Urinary bladder (tissue), 4 donors: Measurements from ENCODE around the gene NEK9. TPM values are rescaled to one million over a fixed set of nuclear protein-coding genes. Genes with fewer than 3 reads are reported as not detected.
"Not testable (repeated sequence)": the region's sequence is repeated elsewhere in the genome, so short reads cannot be mapped to it uniquely, and the experiment has no call there.

Source experiments
- DNase-seq: peaks from one replicate; pipeline ENCODE4 v3.0.0-alpha.2; 2015; ENCODE audit errors: extremely low spot score
- H3K27ac ChIP-seq: one replicate; pipeline ENCODE4 v1.5.1; 2013; ENCODE audit warnings: low read depth, mild to moderate bottlenecking, moderate library complexity
- H3K36me3 ChIP-seq: one replicate; pipeline ENCODE4 v1.6.1; 2013; ENCODE audit warnings: mild to moderate bottlenecking, moderate library complexity; ENCODE audit not compliant: insufficient read depth
- H3K4me1 ChIP-seq: one replicate; pipeline ENCODE4 v1.6.1; 2013; ENCODE audit warnings: mild to moderate bottlenecking, moderate library complexity; ENCODE audit not compliant: insufficient read depth
- H3K4me3 ChIP-seq: one replicate; pipeline ENCODE4 v1.5.1; 2013; ENCODE audit warnings: low read depth, low read length
- WGBS: extraction: QIAGEN DNeasy Blood & Tissue Kit; methylation state at CpG from one replicate; pipeline ENCODE4 v1.1.7; 2013; 5-methylcytosine and 5-hydroxymethylcytosine counted together
- polyA plus RNA-seq: library from polyadenylated mRNA; stranded (reverse); fragments of 200-250 nt; gene quantifications from one replicate; pipeline ENCODE4 v1.2.3, GENCODE V29; 2013
- total RNA-seq: library from RNA; depleted of rRNA; stranded (reverse); fragments of >200 nt; gene quantifications from one replicate; pipeline ENCODE4 v1.2.3, GENCODE V29; 2014
- donor health status: healthy with polysubstance abuse.
- donor health status: healthy.

NEK9 gene
- total and polyA plus RNA-seq, 2 donors: 70.3 to 74.7 TPM

DNA sequence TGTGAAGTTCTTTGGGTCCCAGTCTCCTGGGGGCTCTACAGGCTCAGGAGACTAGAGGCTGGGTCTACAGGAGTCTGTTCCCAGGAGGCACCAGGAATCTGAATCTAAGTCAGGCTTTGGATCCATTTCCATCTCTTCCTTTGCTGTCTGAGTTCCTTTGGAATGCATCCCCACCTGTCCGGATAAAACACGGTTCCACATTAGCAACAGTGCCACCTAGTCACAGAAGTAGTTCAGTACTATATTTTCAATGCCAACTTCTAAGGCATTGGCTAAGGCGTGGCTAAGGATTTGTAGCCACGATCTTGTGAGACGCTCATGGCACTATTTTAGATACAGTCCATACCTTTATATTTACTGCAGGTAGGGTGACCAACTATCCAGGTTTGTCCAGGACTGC lies 42.3 kb downstream of the NEK9 start:
- 64% methylated on average over 5 of the region's 5 CpGs for WGBS
- Histone ChIP-seq H3K4me3 (no peak overlapping the region), H3K36me3 (peaks cover 2% of the 10 kb centered on the region), H3K4me1 (no peaks in the 10 kb centered on the region), H3K27ac (no peak overlapping the region)
- DNase-seq: no peak

DNA sequence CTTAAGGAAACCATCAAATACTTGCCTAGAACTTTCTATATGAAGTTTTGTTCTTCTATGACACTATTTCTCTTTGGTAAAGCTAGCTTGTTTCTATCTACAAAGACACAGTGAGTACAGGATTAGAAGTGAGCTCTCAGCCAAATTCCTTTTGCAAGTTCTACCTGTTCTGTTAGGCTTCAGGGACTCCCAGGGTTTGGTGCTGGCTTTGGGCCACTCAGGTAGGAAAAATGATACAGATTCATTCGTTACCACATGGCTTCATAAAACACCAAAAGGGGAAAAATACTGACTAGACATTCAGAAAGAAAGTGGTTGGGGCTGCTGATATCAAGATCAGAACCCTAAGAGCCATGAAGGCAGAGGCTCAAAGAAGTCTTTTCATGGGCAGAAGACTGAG lies 43.6 kb downstream of the NEK9 start:
- 95% methylated on average over 1 of the region's 1 CpG for WGBS
- Histone ChIP-seq H3K4me3 (no peak overlapping the region), H3K27ac (no peak overlapping the region), H3K4me1 (no peaks in the 10 kb centered on the region), H3K36me3 (peaks cover 2% of the 10 kb centered on the region)
- DNase-seq: no peak

GRCh38 chr14:75081660-75082229 lies 45.1 kb downstream of the NEK9 start:
- no peak overlapping the region for H3K27ac ChIP-seq
- 28% methylated on average over 2 of the region's 2 CpGs for WGBS
- DNase-seq: no peak

DNA sequence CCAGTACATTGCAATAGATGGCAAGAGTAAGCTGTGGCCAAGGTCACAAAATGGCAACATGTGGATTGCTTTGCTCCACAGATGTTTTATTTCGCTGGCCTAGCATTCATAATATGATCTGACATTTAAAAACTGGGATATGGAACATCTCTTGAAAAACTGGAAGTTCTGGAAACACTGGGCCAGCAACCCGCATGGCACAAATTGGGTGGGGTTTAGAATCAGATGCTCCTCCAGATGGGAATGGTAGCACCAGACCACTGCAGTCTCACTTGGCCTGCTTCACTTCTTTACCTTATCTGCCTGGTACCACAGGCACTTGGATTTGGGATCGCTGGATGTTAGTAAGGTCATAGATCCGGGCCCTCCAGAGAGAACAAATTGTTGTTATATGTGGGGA lies 47.3 kb downstream of the NEK9 start:
- Histone ChIP-seq H3K4me1 (no peaks in the 10 kb centered on the region), H3K36me3 (no peaks in the 10 kb centered on the region), H3K4me3 (no peak overlapping the region), H3K27ac (no peak overlapping the region)
- DNase-seq: no peak
- 46% methylated on average over 4 of the region's 4 CpGs for WGBS

More at GRCh38 chr14:75081660-75082229, 45.1 kb downstream of the NEK9 start:
- Histone ChIP-seq H3K36me3 (peaks cover 2% of the 10 kb centered on the region), H3K4me3 (no peak overlapping the region), H3K4me1 (no peaks in the 10 kb centered on the region)

GRCh38 chr14:75077794-75078193 lies 49.1 kb downstream of the NEK9 start:
- no peak overlapping the region for H3K4me3 ChIP-seq
- no peak for DNase-seq
- H3K27ac ChIP-seq: no peak overlapping the region
- H3K36me3 ChIP-seq: no peaks in the 10 kb centered on the region
- H3K4me1 ChIP-seq: no peaks in the 10 kb centered on the region

DNA sequence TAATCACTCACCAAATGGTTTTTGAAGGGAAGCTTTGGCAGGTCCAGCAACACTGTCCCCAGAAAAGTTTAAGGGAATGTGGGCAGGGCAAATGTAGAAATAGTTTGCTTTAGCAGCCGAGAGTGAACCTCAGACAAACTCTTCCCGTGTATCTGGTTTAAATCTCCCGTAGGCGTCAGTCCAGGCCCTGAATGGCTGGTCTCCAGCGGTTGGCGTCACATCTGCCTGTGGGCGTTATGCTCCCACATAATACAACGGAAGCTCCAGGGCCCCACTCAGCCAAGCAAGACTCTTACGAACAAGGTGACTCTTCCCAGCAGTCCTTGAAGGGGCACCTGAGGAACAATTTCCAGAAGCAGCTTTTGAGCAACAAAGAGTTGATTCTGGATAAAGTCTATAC lies 56.5 kb downstream of the NEK9 start:
- Histone ChIP-seq H3K4me1 (no peaks in the 10 kb centered on the region), H3K4me3 (no peak overlapping the region), H3K27ac (no peak overlapping the region), H3K36me3 (no peaks in the 10 kb centered on the region)
- no peak for DNase-seq
- 43% methylated on average over 9 of the region's 9 CpGs for WGBS

DNA sequence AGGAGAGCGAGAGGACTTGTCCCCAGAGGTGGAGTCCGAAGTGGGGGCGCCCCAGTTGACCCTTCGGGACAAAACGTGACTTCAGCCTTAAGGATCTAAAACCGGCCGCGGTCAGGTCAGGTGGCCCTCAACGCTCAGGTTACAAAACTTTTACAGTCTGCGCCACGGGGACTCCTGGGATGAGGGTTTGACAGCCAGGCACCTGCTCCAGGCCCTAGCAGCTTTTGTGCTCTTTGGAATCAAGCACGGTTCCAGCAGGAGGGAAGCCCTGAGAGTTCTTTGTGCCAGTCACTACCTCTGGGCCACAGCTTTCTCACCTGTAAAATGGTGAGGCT lies 57.1 kb downstream of the NEK9 start:
- Histone ChIP-seq H3K27ac (peak overlapping the region; percentile 57), H3K4me1 (no peaks in the 10 kb centered on the region), H3K4me3 (peak overlapping the region; percentile 35), H3K36me3 (no peaks in the 10 kb centered on the region)
- 19% methylated on average over 12 of the region's 12 CpGs for WGBS
- DNase-seq: no peak

DNA sequence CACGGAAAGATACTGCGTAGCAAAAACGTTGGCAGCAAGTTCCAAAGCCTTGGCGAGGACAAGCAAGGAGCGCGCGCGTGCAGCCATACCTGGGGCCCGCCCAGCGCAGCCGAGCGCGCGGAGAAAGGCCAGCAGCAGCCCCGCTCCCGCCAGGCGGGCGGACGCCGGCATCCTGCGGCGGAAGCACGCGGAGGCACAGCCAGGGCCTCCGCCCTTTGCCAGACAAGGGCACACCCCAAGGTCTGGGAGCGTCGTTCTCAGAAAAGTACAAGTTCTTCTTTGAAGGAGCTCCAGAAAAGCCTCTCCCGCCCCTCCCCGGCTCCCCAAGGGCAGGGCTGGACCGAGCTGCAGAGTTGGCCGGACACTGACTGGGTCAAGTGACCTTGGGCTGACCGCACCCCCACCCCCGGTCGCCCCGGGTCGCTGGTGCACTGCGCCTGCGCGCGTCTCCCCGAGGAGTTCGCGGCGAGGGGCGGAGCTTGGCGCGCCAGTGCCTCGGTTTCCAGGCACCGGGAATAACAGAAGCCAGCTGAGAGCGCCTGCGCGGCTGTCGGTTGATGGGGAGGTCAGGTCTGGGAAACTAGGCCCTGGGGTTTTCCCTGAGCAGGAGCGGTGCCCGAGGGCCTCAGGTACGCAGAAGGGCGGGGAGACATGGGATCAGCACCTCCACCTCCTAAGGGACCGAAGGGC lies 57.6 kb downstream of the NEK9 start, which contains the start of gene ZC2HC1C:
Gene ZC2HC1C, plus strand, starts transcription at position 521 of the 690 bp plus-strand sequence. CDS start 933 bp downstream, outside the sequence.
- under 1% methylated on average over 58 of the region's 58 CpGs for WGBS
- Histone ChIP-seq H3K4me3 (peak within 1 kb of the TSS; percentile 35), H3K4me1 (no peaks in the 10 kb centered on the region), H3K36me3 (no peaks in the 10 kb centered on the region), H3K27ac (peak within 1 kb of the TSS; percentile 57)
- DNase-seq: peak; percentile 79

DNA sequence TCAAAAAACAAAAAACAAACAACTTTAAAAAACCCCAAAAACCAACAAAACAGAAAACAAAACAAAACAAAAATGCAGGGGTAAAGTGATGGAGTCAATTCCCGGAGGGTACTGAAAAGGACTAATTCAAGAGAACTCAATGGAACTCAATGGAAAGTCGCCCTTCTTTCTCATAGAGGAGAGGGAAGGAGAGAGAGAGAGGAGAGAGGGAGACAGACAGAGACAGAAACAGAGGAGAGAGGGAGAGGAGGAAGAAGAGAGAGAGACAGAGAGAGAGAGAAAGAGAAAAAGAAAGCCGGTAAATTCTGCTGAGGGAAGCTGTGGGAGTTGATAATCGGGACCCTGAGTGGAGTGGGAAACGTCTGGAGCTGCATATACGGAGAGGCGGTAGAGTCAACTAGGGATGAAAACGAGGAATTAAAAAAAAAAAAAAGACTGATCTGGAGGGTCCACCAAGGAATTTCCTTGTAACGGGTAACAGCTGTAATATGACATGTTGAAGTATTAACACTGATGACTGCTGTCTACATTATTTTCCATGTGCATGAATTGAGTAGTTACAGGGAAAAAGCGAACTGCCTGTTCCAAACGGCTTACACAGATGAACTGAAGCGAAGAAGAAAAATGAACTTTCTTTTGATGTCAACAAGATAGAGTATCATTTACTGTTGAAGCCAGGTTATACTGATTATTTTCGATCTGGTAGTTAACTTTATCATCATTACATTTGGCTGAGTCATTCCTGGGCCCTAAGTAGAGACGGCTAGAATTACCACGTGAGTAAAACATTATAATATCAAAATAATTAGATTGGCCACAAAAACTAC lies 58.3 kb downstream of the NEK9 start:
- H3K4me1 ChIP-seq: no peaks in the 10 kb centered on the region
- DNase-seq: no peak
- H3K27ac ChIP-seq: peak overlapping the region; percentile 57
- H3K36me3 ChIP-seq: no peaks in the 10 kb centered on the region
- peak overlapping the region; percentile 35 for H3K4me3 ChIP-seq
- 10% methylated on average over 15 of the region's 15 CpGs for WGBS

GRCh38 chr14:75067765-75068164 lies 59.1 kb downstream of the NEK9 start:
- not testable (repeated sequence) for H3K4me1 ChIP-seq, H3K4me3 ChIP-seq

GRCh38 chr14:75067212-75067611 lies 59.6 kb downstream of the NEK9 start:
- H3K27ac ChIP-seq: no peak overlapping the region
- H3K4me3 ChIP-seq: no peak overlapping the region
- 98% methylated on average over 1 of the region's 1 CpG for WGBS

More at GRCh38 chr14:75067765-75068164, 59.1 kb downstream of the NEK9 start:
- 83% methylated on average over 4 of the region's 4 CpGs for WGBS
- H3K27ac ChIP-seq, H3K36me3 ChIP-seq, DNase-seq: not testable (repeated sequence)

GRCh38 chr14:75066691-75067090 lies 60.2 kb downstream of the NEK9 start:
- 98% methylated on average over 3 of the region's 3 CpGs for WGBS
- H3K4me1 ChIP-seq: no peaks in the 10 kb centered on the region
- DNase-seq: no peak
- no peak overlapping the region for H3K4me3 ChIP-seq
- H3K36me3 ChIP-seq: no peaks in the 10 kb centered on the region
- H3K27ac ChIP-seq: no peak overlapping the region

More at GRCh38 chr14:75067212-75067611, 59.6 kb downstream of the NEK9 start:
- Histone ChIP-seq H3K4me1 (no peaks in the 10 kb centered on the region), H3K36me3 (no peaks in the 10 kb centered on the region)
- DNase-seq: no peak

GRCh38 chr14:75064205-75064567 lies 62.7 kb downstream of the NEK9 start:
- no peaks in the 10 kb centered on the region for H3K36me3 ChIP-seq
- no peaks in the 10 kb centered on the region for H3K4me1 ChIP-seq
- peak overlapping the region; percentile 62 for H3K4me3 ChIP-seq
- WGBS: 59% methylated on average over 8 of the region's 8 CpGs
- H3K27ac ChIP-seq: no peak overlapping the region
- no peak for DNase-seq
